Erythroblast (primary cell): Measurements from ENCODE around the gene SMCP.

Experiments
- GATA1 ChIP-seq: IDR thresholded peaks from 2 replicates; pipeline ENCODE4 v1.6.1; 2011; ENCODE audit warnings: low read depth, mild to moderate bottlenecking, control low read depth, low read length, moderate library complexity
- POLR2A ChIP-seq: IDR thresholded peaks from 2 replicates; pipeline ENCODE4 v1.6.1; 2011; ENCODE audit warnings: mild to moderate bottlenecking, low read length

DNA sequence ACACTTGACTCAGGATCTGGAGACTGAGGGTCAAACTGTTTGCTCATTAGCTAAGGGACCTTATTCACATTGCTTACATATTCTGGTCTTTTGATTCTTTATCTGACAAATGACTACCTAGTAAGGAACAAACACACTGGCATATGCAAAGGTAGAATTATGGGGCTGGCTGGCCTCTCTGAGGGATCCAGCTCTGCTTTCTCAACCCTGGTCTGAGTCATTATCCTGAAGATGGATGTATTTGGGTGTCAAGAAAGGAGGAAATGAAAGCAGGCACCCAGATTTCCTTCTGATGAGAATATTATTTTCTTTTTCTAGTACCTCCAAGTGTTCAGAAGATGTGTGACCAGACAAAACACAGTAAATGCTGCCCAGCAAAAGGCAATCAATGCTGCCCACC, 6.0 kb downstream of the SMCP start:
- TF ChIP-seq POLR2A (no peak), GATA1 (no peak)
